ENCODE results near the gene GAS6.

DNA sequence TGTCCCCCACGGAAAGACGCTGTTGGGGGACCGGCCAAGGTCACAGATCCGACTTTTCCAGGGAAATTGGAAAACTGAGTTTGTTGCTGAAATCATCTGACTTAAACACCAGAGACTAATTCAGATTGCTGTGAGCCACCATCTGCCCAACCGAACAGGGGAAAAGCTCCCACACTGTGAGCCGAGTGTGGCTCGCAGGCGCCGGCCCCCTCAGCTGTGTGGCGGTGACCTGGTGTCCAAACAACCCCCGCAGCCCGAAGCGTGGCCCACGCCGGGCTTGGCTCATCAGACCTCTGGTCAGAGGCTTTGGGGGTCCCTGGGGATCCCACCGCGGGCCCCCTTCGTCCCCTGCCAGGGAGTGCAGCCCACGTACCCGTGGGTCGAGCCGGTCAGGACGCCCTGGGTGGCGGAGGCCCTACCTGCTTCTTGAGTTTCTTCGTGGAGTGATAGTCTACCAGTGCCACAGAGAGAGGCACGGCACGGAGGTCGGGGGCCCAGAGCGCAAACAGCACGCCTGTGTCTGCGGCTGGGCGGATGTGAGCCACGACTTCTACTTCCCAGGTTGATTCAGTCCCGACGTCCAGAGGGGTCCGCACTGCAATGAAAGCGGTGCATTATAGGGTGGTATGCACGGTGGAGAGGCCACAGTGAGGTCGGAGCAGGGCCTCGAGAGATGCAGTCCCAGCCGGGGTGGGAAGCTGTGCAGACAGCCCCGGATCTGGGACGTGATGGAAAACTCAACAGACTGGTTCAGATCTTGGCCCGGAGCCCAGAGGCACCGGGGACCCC is 40.7 kb downstream of the GAS6 start:
- TF ChIP-seq, protein P1, sequence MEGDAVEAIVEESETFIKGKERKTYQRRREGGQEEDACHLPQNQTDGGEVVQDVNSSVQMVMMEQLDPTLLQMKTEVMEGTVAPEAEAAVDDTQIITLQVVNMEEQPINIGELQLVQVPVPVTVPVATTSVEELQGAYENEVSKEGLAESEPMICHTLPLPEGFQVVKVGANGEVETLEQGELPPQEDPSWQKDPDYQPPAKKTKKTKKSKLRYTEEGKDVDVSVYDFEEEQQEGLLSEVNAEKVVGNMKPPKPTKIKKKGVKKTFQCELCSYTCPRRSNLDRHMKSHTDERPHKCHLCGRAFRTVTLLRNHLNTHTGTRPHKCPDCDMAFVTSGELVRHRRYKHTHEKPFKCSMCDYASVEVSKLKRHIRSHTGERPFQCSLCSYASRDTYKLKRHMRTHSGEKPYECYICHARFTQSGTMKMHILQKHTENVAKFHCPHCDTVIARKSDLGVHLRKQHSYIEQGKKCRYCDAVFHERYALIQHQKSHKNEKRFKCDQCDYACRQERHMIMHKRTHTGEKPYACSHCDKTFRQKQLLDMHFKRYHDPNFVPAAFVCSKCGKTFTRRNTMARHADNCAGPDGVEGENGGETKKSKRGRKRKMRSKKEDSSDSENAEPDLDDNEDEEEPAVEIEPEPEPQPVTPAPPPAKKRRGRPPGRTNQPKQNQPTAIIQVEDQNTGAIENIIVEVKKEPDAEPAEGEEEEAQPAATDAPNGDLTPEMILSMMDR (conservative IDR thresholded peaks at IDR 0.05), result no peak
- TF ChIP-seq EZH2 (IDR thresholded peaks at IDR 0.05; ENCODE audit: low read depth), result no peak

Measured in PC-9 (cell line).